Lower leg skin (tissue), 4 donors: ENCODE results near the gene ARHGEF26. TPM values are rescaled to one million over a fixed set of nuclear protein-coding genes. Genes with fewer than 3 reads are reported as not detected.

Experiments used
- DNase-seq, 2 donors: peaks; one replicate each; pipeline ENCODE4 v3.0.0-alpha.2; 2019; ENCODE audit warnings: low spot score in 2 of 2
- H3K4me3 ChIP-seq: fragments of 200-600 bp; sonication (generic); 2 replicates; pipeline ENCODE4 v1.5.1; 2017; ENCODE audit warnings: mild to moderate bottlenecking, low read depth; ENCODE audit not compliant: poor library complexity, severe bottlenecking
- CTCF ChIP-seq, 3 donors: fragments of 450-650 bp; IDR thresholded peaks; one replicate each; pipeline ENCODE4 v1.5.1; 2016; ENCODE audit warnings: antibody characterized with exemption in 3 of 3, mild to moderate bottlenecking in 3 of 3, moderate library complexity in 2 of 3
- POLR2A ChIP-seq, 2 donors: fragments of 450-650 bp; IDR thresholded peaks; one replicate each; pipeline ENCODE4 v1.6.1; 2016 to 2017; ENCODE audit warnings: antibody characterized with exemption in 2 of 2, mild to moderate bottlenecking in 1 of 2, moderate library complexity in 1 of 2
- WGBS, 2 donors: methylation state at CpG; one replicate each; pipeline ENCODE4 v1.1.5; 2018; 5-methylcytosine and 5-hydroxymethylcytosine counted together
- intact Hi-C: fragments of 100-400 bp; cut with DNase I; formaldehyde crosslinking; loops from one replicate; pipeline ENCODE4 v1.15.0; 2023; ENCODE audit warnings: low total_unique reads
- total RNA-seq, 4 donors: library from RNA; depleted of rRNA; stranded (reverse); fragments of >200 nt; gene quantifications; one replicate each; pipeline ENCODE4 v1.1.0, GENCODE V29; 2016

ARHGEF26 gene
- total RNA-seq, 4 donors from 2014 or later = 29.6 to 36.8 (median 33.1) TPM

DNA sequence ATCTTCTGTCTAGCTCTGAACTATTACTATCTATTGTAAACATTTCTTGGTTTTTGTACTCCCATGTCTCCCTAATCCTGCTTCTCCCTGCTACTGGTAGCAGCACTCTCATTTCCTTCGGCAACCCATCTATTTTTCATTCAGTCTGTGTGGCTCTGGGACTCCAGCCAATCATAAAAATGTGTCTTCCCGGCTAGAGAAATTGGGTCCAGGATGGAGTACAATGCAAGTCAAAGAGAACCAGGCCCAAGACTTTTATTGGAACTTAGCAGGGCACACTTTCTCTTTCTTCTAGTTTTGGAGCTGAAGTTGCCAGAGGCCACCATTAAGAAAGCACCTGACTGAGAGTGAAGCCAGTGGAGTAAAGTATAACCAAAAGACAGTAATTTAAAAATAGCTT, 22.8 kb upstream of the ARHGEF26 start:
- WGBS, 2 donors = 38 to 58% methylated on average over 2 of the region's 2 CpGs
- no peak overlapping the region for H3K4me3 ChIP-seq
- intact Hi-C loops = loop anchor here (10.0 kb wide), 1 partner anchor 156 kb away; no protein-coding TSS in a partner anchor
- no peak for DNase-seq
- TF ChIP-seq CTCF (IDR thresholded peaks at IDR 0.05) (no peak), POLR2A (IDR thresholded peaks at IDR 0.05) (no peak)

- H3K4me3 ChIP-seq = no peak overlapping the region
- 93 to 97% methylated on average over 6 of the region's 6 CpGs for WGBS, 2 donors
- no peak for DNase-seq
- no peak for TF ChIP-seq POLR2A (IDR thresholded peaks at IDR 0.05)
- TF ChIP-seq CTCF (IDR thresholded peaks at IDR 0.05) = no peak
- intact Hi-C loops = no loop called here
Observed at GRCh38 chr3:154100556-154100955, 20.6 kb upstream of the ARHGEF26 start.

- TF ChIP-seq CTCF (IDR thresholded peaks at IDR 0.05) (no peak), POLR2A (IDR thresholded peaks at IDR 0.05) (no peak)
- WGBS, 2 donors = 86 to 95% methylated on average over 2 of the region's 2 CpGs
- no peak for DNase-seq
- no peak overlapping the region for H3K4me3 ChIP-seq
- intact Hi-C loops = no loop called here
Observed at GRCh38 chr3:154101250-154101649, 19.9 kb upstream of the ARHGEF26 start.

DNA sequence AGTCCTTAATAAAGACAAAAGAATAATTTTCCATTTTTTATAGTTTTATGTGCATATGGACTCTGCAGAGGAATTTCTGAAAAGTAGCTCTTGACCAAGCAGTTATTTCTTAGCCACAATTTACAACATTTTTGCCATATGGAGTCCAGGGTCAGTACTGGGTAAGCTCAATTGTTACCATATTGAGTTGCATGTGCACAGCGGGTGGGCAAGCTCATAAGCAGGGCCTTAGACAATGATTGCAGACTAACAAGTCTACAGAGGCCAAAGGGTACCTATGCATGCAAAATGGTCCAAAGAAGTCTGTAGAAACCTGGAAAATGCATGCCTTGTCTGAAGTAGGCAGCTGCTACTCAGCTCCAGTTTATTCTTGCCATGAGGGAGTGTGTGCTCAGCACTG, 19.0 kb upstream of the ARHGEF26 start:
- no peak for DNase-seq
- H3K4me3 ChIP-seq = no peak overlapping the region
- intact Hi-C loops = no loop called here
- TF ChIP-seq POLR2A (IDR thresholded peaks at IDR 0.05) = no peak
- TF ChIP-seq CTCF (IDR thresholded peaks at IDR 0.05) = no peak
- 90 to 96% methylated on average over 1 of the region's 1 CpG for WGBS, 2 donors

- WGBS, 2 donors = 61 to 79% methylated on average over 4 of the region's 4 CpGs
- H3K4me3 ChIP-seq = no peak overlapping the region
- DNase-seq = no peak
- intact Hi-C loops = no loop called here
- TF ChIP-seq CTCF (IDR thresholded peaks at IDR 0.05) (no peak), POLR2A (IDR thresholded peaks at IDR 0.05) (no peak)
Observed at GRCh38 chr3:154105218-154105975, 15.8 kb upstream of the ARHGEF26 start.
